GM12865 (cell line): ENCODE results near the gene PLEKHG5.
A peak's percentile ranks its signal among the peaks of the same experiment; 100 is the strongest.
"Not testable (repeated sequence)": the region's sequence is repeated elsewhere in the genome, so short reads cannot be mapped to it uniquely, and the experiment has no call there.

Source experiments
- DNase-seq: peaks from one replicate; pipeline ENCODE4 v3.0.0; 2010; ENCODE audit warnings: low read depth
- H3K4me3 ChIP-seq: 2 replicates; pipeline ENCODE4 v1.5.1; 2011; ENCODE audit warnings: mild to moderate bottlenecking, low read depth, low read length, control low read depth
- CTCF ChIP-seq: IDR thresholded peaks from 2 replicates; pipeline ENCODE4 v1.5.1; 2011; ENCODE audit warnings: low read length, control low read depth, low read depth, inconsistent platforms; ENCODE audit not compliant: insufficient read depth; ENCODE audit errors: missing control alignments

The PLEKHG5 gene

GRCh38 chr1:6460301-6461050 lies 31.0 kb downstream of the PLEKHG5 start:
- DNase-seq: peak; percentile 38

DNA sequence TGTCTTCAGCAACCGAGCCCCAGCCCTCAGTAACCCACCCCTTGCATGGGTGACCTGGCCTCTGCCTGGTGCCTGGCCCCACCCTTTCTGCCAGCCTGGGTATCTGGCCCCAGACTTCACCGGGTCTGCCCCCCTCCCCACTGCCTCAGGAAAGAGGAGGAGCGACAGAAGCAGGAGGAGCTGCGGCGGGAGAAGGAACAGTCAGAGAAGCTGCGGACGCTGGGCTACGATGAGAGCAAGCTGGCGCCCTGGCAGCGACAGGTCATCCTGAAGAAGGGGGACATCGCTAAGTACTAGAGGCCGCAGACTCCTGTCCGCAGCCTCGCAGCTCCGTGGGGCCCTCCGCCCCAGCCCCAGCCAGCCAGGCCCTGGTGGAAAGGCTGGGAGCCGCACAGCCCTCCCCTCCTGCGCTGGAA lies 31.6 kb downstream of the PLEKHG5 start:
- no peak overlapping the region for H3K4me3 ChIP-seq
- no peak for TF ChIP-seq CTCF
- no peak for DNase-seq

More at GRCh38 chr1:6460301-6461050, 31.0 kb downstream of the PLEKHG5 start:
- no peak for TF ChIP-seq CTCF
- H3K4me3 ChIP-seq: peak overlapping the region; percentile 20

- no peak overlapping the region for H3K4me3 ChIP-seq
- TF ChIP-seq CTCF: no peak
- no peak for DNase-seq
Measured at GRCh38 chr1:6456800-6457466, 34.5 kb downstream of the PLEKHG5 start.

GRCh38 chr1:6455752-6456520 lies 35.5 kb downstream of the PLEKHG5 start:
- H3K4me3 ChIP-seq, DNase-seq: not testable (repeated sequence)

DNA sequence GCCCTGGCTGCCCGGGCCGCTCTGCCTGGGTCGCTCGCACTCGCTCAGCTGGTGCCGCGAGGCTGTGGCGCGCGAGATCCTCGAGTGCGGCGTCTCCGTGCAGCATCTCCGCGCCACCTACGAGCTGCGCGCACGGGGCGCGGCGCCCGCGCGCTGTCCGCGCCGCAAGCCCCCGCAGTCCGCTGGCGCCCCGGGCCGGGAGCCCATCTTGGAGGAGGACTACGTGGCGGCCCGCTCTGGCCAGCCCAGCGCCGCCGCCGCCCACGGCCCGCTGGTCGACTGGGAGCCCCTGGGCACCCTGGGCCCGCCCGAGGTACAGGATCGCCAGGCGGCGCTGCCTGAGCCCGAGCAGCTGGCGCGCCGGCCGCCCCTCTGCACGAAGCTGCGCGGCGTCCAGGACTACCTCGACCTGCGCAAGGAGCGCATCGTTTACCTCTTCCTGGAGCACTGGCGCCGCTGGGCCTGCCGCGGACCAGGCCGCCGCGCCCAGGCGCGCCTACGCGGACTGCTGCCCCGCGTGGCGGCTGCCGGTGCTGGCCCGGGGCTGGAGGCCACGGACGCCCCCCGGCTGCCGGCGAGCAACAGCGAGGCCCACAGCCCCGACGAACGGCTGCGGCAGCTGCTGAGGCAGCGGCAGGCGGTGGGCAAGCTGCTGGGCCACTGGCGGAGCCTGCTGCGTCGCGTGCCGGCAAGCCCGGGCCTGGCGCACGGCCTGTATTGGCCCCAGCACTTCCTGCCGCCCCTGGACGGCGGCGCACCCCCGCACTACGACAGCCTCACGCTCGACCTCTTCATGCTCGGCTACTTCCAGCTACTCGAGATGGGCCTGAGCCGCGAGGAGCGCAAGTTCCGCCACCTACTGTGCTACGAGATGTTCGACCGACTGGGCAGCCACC lies 36.4 kb downstream of the PLEKHG5 start:
- no peak for TF ChIP-seq CTCF
- peak; percentile 32 for DNase-seq

GRCh38 chr1:6453895-6454855 lies 37.3 kb downstream of the PLEKHG5 start:
- not testable (repeated sequence) for H3K4me3 ChIP-seq

More for the DNA sequence above, 36.4 kb downstream of the PLEKHG5 start:
- H3K4me3 ChIP-seq: no peak overlapping the region

More at GRCh38 chr1:6453895-6454855, 37.3 kb downstream of the PLEKHG5 start:
- not testable (repeated sequence) for DNase-seq
